ENCODE results near the gene ATP2B3. TPM values are rescaled to one million over a fixed set of nuclear protein-coding genes. Genes with fewer than 3 reads are reported as not detected.

ATP2B3 gene
- total RNA-seq, 2 donors from 2014 or later: not detected

GRCh38 chrX:153549231-153549630, 31.8 kb downstream of the ATP2B3 start:
- Histone ChIP-seq H3K27me3 (no peaks in the 10 kb centered on the region), H3K4me1 (no peaks in the 10 kb centered on the region), H3K9me3 (no peaks in the 10 kb centered on the region), H3K36me3 (no peaks in the 10 kb centered on the region), H3K4me3 (no peak overlapping the region), H3K27ac (no peak overlapping the region)
- no peak for DNase-seq (ENCODE audit: low spot score)
- TF ChIP-seq CTCF (IDR thresholded peaks at IDR 0.05): no peak

DNA sequence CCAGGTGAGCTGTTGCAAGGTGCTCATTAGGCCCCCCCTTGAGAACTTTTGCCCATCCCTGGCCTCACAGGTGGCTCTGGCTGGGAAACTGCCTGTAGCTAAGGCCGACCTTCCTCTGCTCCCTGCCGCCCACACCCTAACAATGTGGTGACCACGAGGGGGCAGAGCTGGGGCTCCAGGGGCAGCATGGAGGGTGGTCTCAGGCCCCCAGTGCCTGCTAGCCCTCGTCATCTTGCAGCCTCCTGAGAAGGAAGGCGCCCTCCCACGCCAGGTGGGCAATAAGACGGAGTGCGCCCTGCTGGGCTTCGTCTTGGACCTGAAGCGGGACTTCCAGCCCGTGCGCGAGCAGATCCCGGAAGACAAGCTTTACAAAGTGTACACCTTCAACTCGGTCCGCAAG, 32.4 kb downstream of the ATP2B3 start:
- no peaks in the 10 kb centered on the region for H3K4me1 ChIP-seq
- H3K9me3 ChIP-seq: no peaks in the 10 kb centered on the region
- no peaks in the 10 kb centered on the region for H3K36me3 ChIP-seq
- no peak overlapping the region for H3K27ac ChIP-seq
- TF ChIP-seq CTCF (IDR thresholded peaks at IDR 0.05): no peak
- H3K27me3 ChIP-seq: no peaks in the 10 kb centered on the region
- no peak overlapping the region for H3K4me3 ChIP-seq
- DNase-seq (ENCODE audit: low spot score): no peak

DNA sequence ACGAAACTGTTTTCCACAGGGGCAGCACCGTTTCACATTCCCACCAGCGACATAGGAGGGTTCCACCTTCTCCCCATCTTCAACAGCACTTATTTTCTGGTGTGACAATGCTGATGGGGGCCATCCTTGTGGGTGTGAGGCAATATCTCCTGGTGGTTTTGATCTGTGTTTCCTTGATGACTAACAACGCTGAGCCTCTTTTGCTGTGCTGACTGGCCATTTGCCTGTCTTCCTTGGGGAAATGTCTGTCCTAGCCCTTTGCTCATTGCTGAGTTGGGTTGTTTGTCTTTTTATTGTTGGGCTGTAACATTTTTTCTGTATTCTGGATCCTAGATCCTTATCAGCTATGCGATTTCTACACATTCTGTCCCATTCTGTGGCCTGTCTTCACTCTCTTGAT, 33.7 kb downstream of the ATP2B3 start:
- no peak overlapping the region for H3K27ac ChIP-seq
- TF ChIP-seq CTCF (IDR thresholded peaks at IDR 0.05): no peak

DNA sequence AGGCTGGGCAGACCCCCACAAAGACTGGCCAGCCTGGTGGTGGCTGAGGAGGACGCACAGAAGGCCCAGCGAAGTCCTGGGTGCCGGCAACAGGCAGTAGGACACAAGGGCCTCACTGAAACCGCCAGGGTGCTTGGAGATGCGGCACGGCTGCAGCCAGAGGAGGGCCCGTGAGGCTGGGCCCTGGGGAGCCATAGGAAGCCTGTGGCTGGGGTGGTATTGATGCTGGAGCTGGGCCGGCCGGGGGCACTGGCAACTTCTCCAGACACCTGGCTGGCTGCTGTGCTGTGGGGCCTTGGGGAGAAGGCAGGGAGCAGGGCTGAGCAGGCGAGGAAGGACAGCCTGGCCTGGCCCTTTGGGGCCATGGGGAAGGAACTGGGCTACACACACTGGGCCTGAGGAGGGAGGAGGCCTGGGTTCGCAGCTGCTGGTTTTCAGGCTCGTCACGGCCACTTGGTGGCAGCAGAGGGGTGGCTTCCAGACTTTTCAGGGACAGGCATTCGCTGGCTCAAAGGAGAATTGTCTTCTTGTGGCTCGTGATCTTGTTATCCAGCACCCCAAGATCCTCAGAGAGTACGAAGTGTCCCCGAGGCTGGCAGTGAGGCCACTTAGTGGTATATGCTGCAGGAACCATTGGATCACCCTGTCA, 37.2 kb downstream of the ATP2B3 start:
- no peak overlapping the region for H3K4me3 ChIP-seq
- H3K9me3 ChIP-seq: no peaks in the 10 kb centered on the region
- peak; percentile 17 to 74 for TF ChIP-seq CTCF (IDR thresholded peaks at IDR 0.05)
- H3K27ac ChIP-seq: no peak overlapping the region
- no peaks in the 10 kb centered on the region for H3K4me1 ChIP-seq
- no peaks in the 10 kb centered on the region for H3K36me3 ChIP-seq
- H3K27me3 ChIP-seq: no peaks in the 10 kb centered on the region
- DNase-seq (ENCODE audit: low spot score): peak; percentile 59

More for the DNA sequence above, 33.7 kb downstream of the ATP2B3 start:
- Histone ChIP-seq H3K9me3 (no peaks in the 10 kb centered on the region), H3K4me1 (no peaks in the 10 kb centered on the region), H3K36me3 (no peaks in the 10 kb centered on the region), H3K27me3 (no peaks in the 10 kb centered on the region), H3K4me3 (no peak overlapping the region)
- DNase-seq (ENCODE audit: low spot score): no peak

GRCh38 chrX:153556767-153557166, 39.3 kb downstream of the ATP2B3 start:
- TF ChIP-seq CTCF (IDR thresholded peaks at IDR 0.05): no peak
- no peaks in the 10 kb centered on the region for H3K9me3 ChIP-seq
- H3K27me3 ChIP-seq: no peaks in the 10 kb centered on the region
- DNase-seq (ENCODE audit: low spot score): no peak
- no peaks in the 10 kb centered on the region for H3K36me3 ChIP-seq
- H3K27ac ChIP-seq: no peak overlapping the region
- H3K4me3 ChIP-seq: no peak overlapping the region
- no peaks in the 10 kb centered on the region for H3K4me1 ChIP-seq
